GM12878 (cell line): Measurements from ENCODE around the gene ANO1. TPM values are rescaled to one million over a fixed set of nuclear protein-coding genes. Genes with fewer than 3 reads are reported as not detected.

Experiments
- ATAC-seq: fragments of 200-7000 bp; cut with Tn5 transposase; 3 replicates; pipeline ENCODE4 v1.9.1; 2020; ENCODE audit warnings: mild to moderate bottlenecking, moderate library complexity
- BruUV-seq: library from RNA; stranded (reverse); fragments of 400-500 nt; replicated peaks from 2 replicates; lab custom pipeline; 2021; lab: Mats Ljungman, UMichigan
- CTCF ChIA-PET: fragments of 300-600 bp; sonication (Branson Sonifier 250); formaldehyde crosslinking; extraction: SDS; loops from one replicate; lab custom pipeline; 2021; ENCODE audit warnings: inconsistent platforms; lab: Yijun Ruan, JAX
- POLR2A ChIA-PET: fragments of 350-600 bp; formaldehyde crosslinking; extraction: SDS; loops from one replicate; lab custom pipeline; 2021; ENCODE audit warnings: inconsistent platforms; lab: Charles Lee
- RAD21 ChIA-PET: fragments of 300-600 bp; sonication (Branson Sonifier 250); formaldehyde crosslinking; loops from one replicate; lab custom pipeline; 2023; ENCODE audit warnings: antibody characterized with exemption; ENCODE audit not compliant: unreplicated experiment; lab: Charles Lee
- SMC1A ChIA-PET: fragments of 300-600 bp; sonication (Branson Sonifier 250); formaldehyde crosslinking; loops from one replicate; lab custom pipeline; 2023; ENCODE audit not compliant: unreplicated experiment, uncharacterized antibody; lab: Charles Lee
- DNase-seq: peaks from one replicate; pipeline ENCODE4 v3.0.0-alpha.2; 2011; ENCODE audit warnings: low read depth, low spot score
- FAIRE-seq: peaks from 3 replicates; lab custom pipeline; 2011; peaks lifted over from hg19 to GRCh38; lab: Jason Lieb, UNC
- H2AFZ ChIP-seq: 2 replicates; pipeline ENCODE4 v1.6.0; 2011; ENCODE audit warnings: low read depth, low read length, control low read depth; ENCODE audit not compliant: control insufficient read depth
- H3K27ac ChIP-seq: 2 replicates; pipeline ENCODE4 v1.5.1; 2011; ENCODE audit warnings: control low read depth; ENCODE audit not compliant: control insufficient read depth, insufficient read depth
- H3K27me3 ChIP-seq, 2 experiments: replicated peaks in 1 of 2; 2 replicates each; pipeline versions ENCODE4 v1.6.0 to v1.6.1; 2011; ENCODE audit warnings: low read length in 1 of 2; ENCODE audit not compliant: control insufficient read depth in 2 of 2, insufficient read depth in 2 of 2
- H3K36me3 ChIP-seq, 2 experiments: 2 replicates each; pipeline ENCODE4 v1.5.1; 2011; ENCODE audit warnings: low read length in 1 of 2; ENCODE audit not compliant: control insufficient read depth in 2 of 2, insufficient read depth in 2 of 2
- H3K4me1 ChIP-seq: 2 replicates; pipeline ENCODE4 v1.6.1; 2011; ENCODE audit warnings: mild to moderate bottlenecking, low read length, moderate library complexity, mixed read lengths; ENCODE audit not compliant: control insufficient read depth, insufficient read depth
- H3K4me2 ChIP-seq: 2 replicates; pipeline ENCODE4 v1.6.0; 2011; ENCODE audit warnings: control low read depth; ENCODE audit not compliant: control insufficient read depth, insufficient read depth
- H3K4me3 ChIP-seq: fragments of 200-600 bp; sonication (generic); 2 replicates; pipeline ENCODE4 v1.5.1; 2016
- H3K79me2 ChIP-seq: 2 replicates; pipeline ENCODE4 v1.6.0; 2011; ENCODE audit warnings: low read length; ENCODE audit not compliant: control insufficient read depth, insufficient read depth
- H3K9ac ChIP-seq: 2 replicates; pipeline ENCODE4 v1.8.0; 2011; ENCODE audit warnings: low read length, control low read depth, mixed read lengths; ENCODE audit not compliant: control insufficient read depth, insufficient read depth
- H3K9me3 ChIP-seq: replicated peaks from 3 replicates; pipeline ENCODE4 v1.5.1; 2011; ENCODE audit warnings: mild to moderate bottlenecking, low read length; ENCODE audit not compliant: control insufficient read depth, insufficient read depth
- H4K20me1 ChIP-seq: 2 replicates; pipeline ENCODE4 v1.6.0; 2011; ENCODE audit not compliant: control insufficient read depth, insufficient read depth
- BRCA1 ChIP-seq: IDR thresholded peaks from 2 replicates; pipeline ENCODE4 v1.6.1; 2011; ENCODE audit warnings: low read depth, low read length, improper control_type of control experiment
- CBX3 ChIP-seq: fragments of 200-600 bp; sonication (generic); IDR thresholded peaks from 2 replicates; pipeline ENCODE4 v1.6.1; 2016; ENCODE audit warnings: low read depth, borderline replicate concordance
- CHD2 ChIP-seq: IDR thresholded peaks from 2 replicates; pipeline ENCODE4 v1.6.1; 2011; ENCODE audit warnings: low read depth, low read length, improper control_type of control experiment, borderline replicate concordance
- DPF2 ChIP-seq: fragments of 450-650 bp; IDR thresholded peaks from 2 replicates; pipeline ENCODE4 v1.6.1; 2017; ENCODE audit warnings: mild to moderate bottlenecking
- ETV6 ChIP-seq, 2 experiments: fragments of 450-650 bp in 1 of 2; IDR thresholded peaks in 1 of 2; conservative IDR thresholded peaks in 1 of 2; 2 replicates each; pipeline ENCODE4 v1.6.1; 2014; ENCODE audit warnings: antibody characterized with exemption in 1 of 2, borderline replicate concordance in 1 of 2, low read depth in 1 of 2, mild to moderate bottlenecking in 1 of 2, moderate library complexity in 1 of 2
- EZH2 ChIP-seq: IDR thresholded peaks from 2 replicates; pipeline ENCODE4 v1.6.1; 2012; ENCODE audit warnings: low read depth, mild to moderate bottlenecking, control low read depth, inconsistent platforms, low read length, borderline replicate concordance; ENCODE audit not compliant: control insufficient read depth
- GATAD2B ChIP-seq: fragments of 450-650 bp; conservative IDR thresholded peaks from 2 replicates; pipeline ENCODE4 v1.6.1; 2017; ENCODE audit warnings: low read depth, mild to moderate bottlenecking, moderate library complexity
- KDM1A ChIP-seq: fragments of 200-600 bp; sonication (generic); IDR thresholded peaks from 2 replicates; pipeline ENCODE4 v1.6.1; 2016; ENCODE audit warnings: borderline replicate concordance
- NFXL1 ChIP-seq: fragments of 450-650 bp; IDR thresholded peaks from 2 replicates; pipeline ENCODE4 v1.6.1; 2017; ENCODE audit warnings: antibody characterized with exemption, mild to moderate bottlenecking, borderline replicate concordance
- NFYB ChIP-seq: IDR thresholded peaks from 2 replicates; pipeline ENCODE4 v1.6.1; 2011; ENCODE audit warnings: low read depth, mild to moderate bottlenecking, low read length, improper control_type of control experiment, moderate library complexity; ENCODE audit not compliant: insufficient read depth
- POLR2AphosphoS2 ChIP-seq: IDR thresholded peaks from 2 replicates; pipeline ENCODE4 v1.6.1; 2011; ENCODE audit warnings: low read depth, mild to moderate bottlenecking, low read length, improper control_type of control experiment, moderate library complexity
- SMAD1 ChIP-seq: fragments of 450-650 bp; IDR thresholded peaks from 2 replicates; pipeline ENCODE4 v1.6.1; 2018; ENCODE audit warnings: mild to moderate bottlenecking, low read depth; ENCODE audit not compliant: partially characterized antibody
- SMC3 ChIP-seq: IDR thresholded peaks from 2 replicates; pipeline ENCODE4 v1.6.1; 2011; ENCODE audit warnings: low read length, improper control_type of control experiment, borderline replicate concordance
- TCF7 ChIP-seq: IDR thresholded peaks from 2 replicates; pipeline ENCODE4 v1.6.1; 2014; ENCODE audit warnings: antibody characterized with exemption, borderline replicate concordance
- WGBS: methylation state at CpG from one replicate; pipeline ENCODE4 v1.1.6; 2016; ENCODE audit warnings: low lambda C conversion rate; ENCODE audit not compliant: insufficient replicate concordance, insufficient coverage; ENCODE audit errors: missing lambda C conversion rate; 5-methylcytosine and 5-hydroxymethylcytosine counted together
- in situ Hi-C: fragments of 300-500 bp; cut with MboI; formaldehyde crosslinking; loops from 9 replicates; pipeline ENCODE4 v1.14.3; 2018; ENCODE audit warnings: mixed read lengths
- intact Hi-C: fragments of 100-400 bp; cut with micrococcal nuclease; formaldehyde crosslinking; loops from one replicate; pipeline ENCODE4 v1.14.2; 2022; ENCODE audit not compliant: unreplicated experiment
- polyA plus RNA-seq, 11 experiments: library from polyadenylated mRNA; depleted of rRNA in 4 of 11; unstranded in 6 of 11; stranded (reverse) in 5 of 11; fragments of >200 nt; fragmentation: Nextera tagmentation in 4 of 11; fragmentation: Illumina TruSeq in 1 of 11; extraction: Ambion mirVana in 4 of 11; extraction: Trizol in 1 of 11; gene quantifications; 1 replicate in 1 of 11; 2 replicates in 10 of 11; pipeline versions ENCODE4 v1.2.1 to v1.2.3, GENCODE V29; 2011 to 2016; ENCODE audit warnings: inconsistent platforms in 2 of 11, missing spikeins in 2 of 11, low read depth in 1 of 11
- total RNA-seq, 4 experiments: library from RNA; depleted of rRNA in 3 of 4; stranded (reverse); fragments of >200 nt in 3 of 4; fragmentation: Illumina TruSeq in 1 of 4; extraction: Trizol in 1 of 4; gene quantifications; 2 replicates each; pipeline versions ENCODE4 v1.2.1 to v1.2.3, GENCODE V29; 2013 to 2021

The ANO1 gene
- total and polyA plus RNA-seq, 10 of the 15 experiments (the other 5 are each of a cell fraction or from before 2014, with no cell fraction given), result 0.01 to 0.38 (median 0.06) TPM; not detected in 7

DNA sequence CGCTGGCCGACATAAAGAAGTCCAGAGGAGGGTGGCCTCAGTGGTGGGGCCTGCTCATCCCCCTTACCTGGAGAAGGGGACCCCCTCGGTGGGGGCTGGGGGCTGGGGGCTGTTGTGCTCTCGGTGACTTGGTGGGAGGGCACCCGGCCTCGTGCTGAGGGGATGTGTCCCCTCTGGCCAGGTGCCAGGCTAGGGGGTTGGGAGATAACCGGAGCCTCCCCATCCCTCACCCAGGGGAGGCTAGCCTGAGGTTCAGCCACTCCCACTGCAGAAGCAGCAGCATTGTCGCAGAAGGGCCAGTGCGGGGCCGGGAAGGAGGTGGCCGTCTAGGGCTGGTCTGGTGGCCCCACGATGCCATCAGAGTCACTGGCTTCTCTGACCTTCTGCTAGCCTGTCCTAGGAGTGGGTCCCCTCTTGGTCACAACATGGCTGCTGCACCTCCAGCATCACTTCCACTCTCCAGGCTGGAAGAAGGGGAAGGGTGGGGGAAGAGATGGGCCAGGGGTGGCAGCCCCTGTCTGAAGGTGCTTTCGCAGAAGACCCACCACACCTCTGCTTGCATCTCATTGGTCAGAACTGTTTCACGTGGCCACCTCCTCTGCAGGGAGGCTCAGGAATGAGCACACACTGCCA lies 80.8 kb downstream of the ANO1 start:
- no peak for DNase-seq
- ChIA-PET SMC1A (no interaction called here), RAD21 (no interaction called here), POLR2A (no interaction called here), CTCF (no interaction called here)
- Histone ChIP-seq H3K27me3 (no peaks in the 10 kb centered on the region), H3K4me3 (no peak overlapping the region), H4K20me1 (no peaks in the 10 kb centered on the region), H3K9me3 (no peaks in the 10 kb centered on the region), H3K4me2 (no peak overlapping the region), H2AFZ (no peak overlapping the region), H3K4me1 (no peaks in the 10 kb centered on the region), H3K36me3 (no peaks in the 10 kb centered on the region), H3K79me2 (no peaks in the 10 kb centered on the region), H3K27ac (no peak overlapping the region), H3K9ac (no peak overlapping the region)
- no peak for TF ChIP-seq KDM1A
- no peak for FAIRE-seq
- no peak for ATAC-seq
- in situ Hi-C loops, result no loop called here
- intact Hi-C loops, result no loop called here
- no TSS peak for BruUV-seq
- 21% methylated on average over 12 of the region's 14 CpGs for WGBS

DNA sequence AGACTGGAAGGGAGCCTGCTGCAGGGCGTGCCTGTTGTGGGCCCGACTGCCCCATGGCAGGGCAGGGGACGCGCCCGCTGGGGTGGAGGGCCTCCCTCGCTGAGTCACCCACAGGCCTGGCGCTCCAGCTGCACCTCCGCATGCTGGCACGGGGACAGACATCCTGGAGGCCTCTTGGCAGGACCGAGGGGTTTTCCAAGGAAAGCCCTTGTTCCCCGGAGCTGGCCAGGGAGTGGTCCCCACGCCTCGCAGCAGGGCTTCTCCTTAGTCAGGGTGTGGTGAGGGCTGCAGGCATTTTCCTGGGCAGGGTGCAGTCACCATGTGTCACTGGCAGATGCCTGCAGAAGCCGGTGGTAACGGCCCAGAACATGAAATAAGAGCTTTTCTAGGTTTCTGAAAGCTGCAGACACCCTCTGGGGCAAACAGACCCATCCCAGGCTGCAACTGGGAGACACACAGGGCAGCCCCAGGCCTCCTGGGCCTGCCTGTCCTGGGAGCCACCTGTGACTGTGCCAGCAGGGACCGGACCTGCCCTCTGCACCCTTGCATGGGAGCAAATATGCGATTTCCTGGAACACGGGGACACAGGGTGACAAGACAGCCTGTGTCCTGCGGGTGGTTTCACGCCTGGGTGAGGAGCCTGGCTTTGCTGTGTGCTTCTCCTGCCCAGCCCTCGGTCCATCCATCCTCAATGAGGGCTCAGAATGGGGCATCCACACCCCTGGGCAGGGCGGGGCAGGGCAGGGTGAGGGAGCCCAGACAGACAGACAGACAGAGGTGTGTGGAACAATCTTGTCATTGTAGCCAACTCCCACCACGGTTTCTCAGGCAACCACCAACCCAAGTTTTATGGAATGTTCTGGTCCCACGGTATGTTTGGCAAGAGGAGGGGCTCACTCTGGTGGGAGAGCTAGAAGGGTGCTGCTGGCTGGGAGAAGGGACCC lies 81.8 kb downstream of the ANO1 start:
- no peaks in the 10 kb centered on the region for H3K27me3 ChIP-seq
- no peaks in the 10 kb centered on the region for H3K79me2 ChIP-seq
- WGBS, result 17% methylated on average over 19 of the region's 24 CpGs
- H2AFZ ChIP-seq, result no peak overlapping the region
- ChIA-PET SMC1A (no interaction called here), CTCF (no interaction called here), RAD21 (no interaction called here), POLR2A (no interaction called here)
- no peaks in the 10 kb centered on the region for H3K4me1 ChIP-seq
- no peaks in the 10 kb centered on the region for H3K36me3 ChIP-seq
- H3K9me3 ChIP-seq, result no peaks in the 10 kb centered on the region
- H3K4me3 ChIP-seq, result no peak overlapping the region
- H3K9ac ChIP-seq, result no peak overlapping the region
- no peak for ATAC-seq
- H3K4me2 ChIP-seq, result no peak overlapping the region
- in situ Hi-C loops (no loop called here), intact Hi-C loops (no loop called here)
- no peak for DNase-seq
- BruUV-seq, result no TSS peak
- H3K27ac ChIP-seq, result no peak overlapping the region
- H4K20me1 ChIP-seq, result no peaks in the 10 kb centered on the region
- FAIRE-seq, result no peak
- TF ChIP-seq CHD2 (no peak), EZH2 (no peak), BRCA1 (no peak), DPF2 (no peak), ETV6 (conservative IDR thresholded peaks at IDR 0.05 in 1 of 2, IDR thresholded peaks at IDR 0.05 in 1 of 2; ENCODE audit: borderline replicate concordance in 1 of 2, low read depth in 1 of 2) (no peak), SMAD1 (no peak), NFXL1 (no peak), SMC3 (no peak), TCF7 (no peak), POLR2AphosphoS2 (no peak), NFYB (no peak), CBX3 (no peak), GATAD2B (no peak)
